HepG2 (cell line): ENCODE results near the gene KLC4. TPM values are rescaled to one million over a fixed set of nuclear protein-coding genes. Genes with fewer than 3 reads are reported as not detected.

Source experiments
- BCL6 ChIP-seq: IDR thresholded peaks from 2 replicates; pipeline ENCODE4 v1.6.1; 2016; ENCODE audit warnings: missing genetic modification reagents, missing compliant biosample characterization
- RARG ChIP-seq: sonication (generic); formaldehyde crosslinking; IDR thresholded peaks from 2 replicates; pipeline ENCODE4 v1.4.0; 2020; ENCODE audit warnings: low read depth, mild to moderate bottlenecking, missing genetic modification reagents
- ZNF546 ChIP-seq: sonication (generic); formaldehyde crosslinking; conservative IDR thresholded peaks from 2 replicates; pipeline ENCODE4 v1.8.1; 2023; ENCODE audit warnings: mild to moderate bottlenecking, missing genetic modification reagents
- ZNF709 ChIP-seq: sonication (generic); formaldehyde crosslinking; IDR thresholded peaks from 2 replicates; pipeline ENCODE4 v1.5.0; 2020; ENCODE audit warnings: mild to moderate bottlenecking, missing genetic modification reagents
- polyA plus RNA-seq, 8 experiments: library from polyadenylated mRNA; depleted of rRNA in 3 of 8; stranded (reverse) in 7 of 8; unstranded in 1 of 8; fragments of >200 nt; fragmentation: Illumina TruSeq in 4 of 8; extraction: Trizol in 4 of 8; gene quantifications; 2 replicates each; pipeline versions ENCODE4 v1.2.1 to v1.2.3, GENCODE V29; 2011 to 2016; ENCODE audit warnings: low read depth in 4 of 8, missing spikeins in 1 of 8, mixed read lengths in 1 of 8; ENCODE audit not compliant: insufficient read depth in 1 of 8
- total RNA-seq, 5 experiments: library from RNA; depleted of rRNA; stranded (reverse); fragments of >200 nt; fragmentation: Illumina TruSeq; extraction: Trizol; gene quantifications; 2 replicates each; pipeline ENCODE4 v1.2.3, GENCODE V29; 2016; ENCODE audit warnings: low read depth in 1 of 5
- TF ChIP-seq, protein P1 (sequence below), 2 experiments: sonication (generic) in 1 of 2; formaldehyde crosslinking in 1 of 2; IDR thresholded peaks; 2 replicates each; pipeline versions ENCODE4 v1.4.0 to v1.6.1; 2016 to 2020; ENCODE audit warnings: borderline replicate concordance in 1 of 2, low read depth in 1 of 2, mild to moderate bottlenecking in 1 of 2, missing genetic modification reagents in 1 of 2
- TF ChIP-seq, protein P2 (sequence below): sonication (generic); formaldehyde crosslinking; IDR thresholded peaks from 2 replicates; pipeline ENCODE4 v1.4.0; 2020; ENCODE audit warnings: missing genetic modification reagents

KLC4 gene
- total and polyA plus RNA-seq, 2 of the 13 experiments (the other 11 are each of a cell fraction or from before 2014, with no cell fraction given), result 45.4 to 70.4 TPM

DNA sequence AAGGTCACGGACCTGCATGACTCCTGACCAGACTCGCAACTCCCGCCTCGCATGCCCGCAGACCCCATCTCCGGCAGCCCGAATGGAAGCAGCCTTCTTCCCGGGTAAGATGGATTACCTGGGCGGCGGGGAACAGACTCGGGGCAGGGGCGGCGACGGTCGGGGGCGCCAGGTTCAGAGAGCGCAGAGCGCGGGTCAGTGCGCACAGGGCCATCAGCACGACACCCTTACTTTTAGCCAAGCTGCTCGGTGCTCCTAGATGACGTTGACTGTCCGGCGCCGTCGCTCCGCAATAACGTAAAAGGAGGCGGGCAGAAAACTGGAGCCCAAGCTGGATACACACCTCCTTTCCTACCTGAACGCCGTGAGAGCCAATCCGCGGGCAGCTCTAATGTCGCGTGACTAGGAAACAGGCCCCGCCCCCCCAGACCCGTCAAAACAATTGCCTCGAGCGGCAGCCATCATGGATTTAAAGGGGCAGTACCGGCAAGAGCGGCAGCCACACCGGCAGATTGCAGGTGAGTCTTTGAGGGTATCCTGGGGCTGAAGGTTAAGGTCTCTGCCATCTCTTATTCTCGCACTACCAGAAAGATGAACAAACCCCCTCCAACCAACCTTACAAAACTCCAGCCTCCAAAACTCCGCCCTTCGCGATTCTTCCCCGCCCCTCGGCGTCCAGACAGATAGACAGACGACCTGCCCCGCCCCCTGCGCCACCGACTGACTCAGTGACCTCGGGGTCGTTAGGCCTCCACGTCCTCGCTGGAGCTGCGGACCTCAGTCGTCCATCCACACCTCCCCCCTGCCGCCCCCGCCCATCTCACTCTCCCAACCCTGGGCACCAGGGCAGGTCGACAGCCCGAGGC, at the start of gene KLC4, which contains the start of gene MRPL2 (continued):
- TF ChIP-seq, protein P1, sequence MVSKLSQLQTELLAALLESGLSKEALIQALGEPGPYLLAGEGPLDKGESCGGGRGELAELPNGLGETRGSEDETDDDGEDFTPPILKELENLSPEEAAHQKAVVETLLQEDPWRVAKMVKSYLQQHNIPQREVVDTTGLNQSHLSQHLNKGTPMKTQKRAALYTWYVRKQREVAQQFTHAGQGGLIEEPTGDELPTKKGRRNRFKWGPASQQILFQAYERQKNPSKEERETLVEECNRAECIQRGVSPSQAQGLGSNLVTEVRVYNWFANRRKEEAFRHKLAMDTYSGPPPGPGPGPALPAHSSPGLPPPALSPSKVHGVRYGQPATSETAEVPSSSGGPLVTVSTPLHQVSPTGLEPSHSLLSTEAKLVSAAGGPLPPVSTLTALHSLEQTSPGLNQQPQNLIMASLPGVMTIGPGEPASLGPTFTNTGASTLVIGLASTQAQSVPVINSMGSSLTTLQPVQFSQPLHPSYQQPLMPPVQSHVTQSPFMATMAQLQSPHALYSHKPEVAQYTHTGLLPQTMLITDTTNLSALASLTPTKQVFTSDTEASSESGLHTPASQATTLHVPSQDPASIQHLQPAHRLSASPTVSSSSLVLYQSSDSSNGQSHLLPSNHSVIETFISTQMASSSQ (IDR thresholded peaks at IDR 0.05; ENCODE audit: low read depth), result no peak; the same call in 1 of the 2 replicates
- TF ChIP-seq, protein P1 (CRISPR knock-in tag; IDR thresholded peaks at IDR 0.05; ENCODE audit: borderline replicate concordance), result peak; percentile 40
- TF ChIP-seq BCL6 (CRISPR knock-in tag) (peak; percentile 46; the same call in 1 of the 2 replicates), ZNF546 (no peak), RARG (CRISPR knock-in tag) (no peak; the same call in 1 of the 2 replicates), ZNF709 (peak; percentile 81)
- TF ChIP-seq, protein P2, sequence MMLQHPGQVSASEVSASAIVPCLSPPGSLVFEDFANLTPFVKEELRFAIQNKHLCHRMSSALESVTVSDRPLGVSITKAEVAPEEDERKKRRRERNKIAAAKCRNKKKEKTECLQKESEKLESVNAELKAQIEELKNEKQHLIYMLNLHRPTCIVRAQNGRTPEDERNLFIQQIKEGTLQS, result 0 out of 2 replicates have a peak, but pooled peaks have one; percentile 12
